ENCODE data around the gene MUL1.
"Not testable (repeated sequence)": the region's sequence is repeated elsewhere in the genome, so short reads cannot be mapped to it uniquely, and the experiment has no call there.

The MUL1 gene

GRCh38 chr1:20507564-20508410 is at the start of gene MUL1:
Gene MUL1 (minus strand): TSS chr1:20508151. CDS start chr1:20508024, 127 bp downstream.
- DNase-seq: peak; percentile 51

DNA sequence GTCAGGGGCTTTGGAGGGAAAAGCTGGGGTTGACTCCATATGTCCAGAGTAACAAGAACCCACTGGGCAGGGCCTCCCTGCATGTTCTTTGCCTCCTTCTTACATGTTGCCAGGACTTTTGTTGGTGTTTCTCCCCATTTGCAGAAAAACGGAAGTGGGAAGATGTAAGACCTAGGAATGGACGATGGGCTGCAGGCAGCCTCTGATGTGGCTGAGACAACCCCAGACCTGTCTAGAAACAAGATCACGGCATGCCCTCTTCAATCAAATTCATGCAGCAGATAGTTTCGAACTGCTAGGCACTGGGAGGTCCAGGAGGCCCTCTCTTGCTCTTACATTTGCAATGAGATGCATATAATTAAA is 47.8 kb upstream of the MUL1 start:
- no peak for DNase-seq

DNA sequence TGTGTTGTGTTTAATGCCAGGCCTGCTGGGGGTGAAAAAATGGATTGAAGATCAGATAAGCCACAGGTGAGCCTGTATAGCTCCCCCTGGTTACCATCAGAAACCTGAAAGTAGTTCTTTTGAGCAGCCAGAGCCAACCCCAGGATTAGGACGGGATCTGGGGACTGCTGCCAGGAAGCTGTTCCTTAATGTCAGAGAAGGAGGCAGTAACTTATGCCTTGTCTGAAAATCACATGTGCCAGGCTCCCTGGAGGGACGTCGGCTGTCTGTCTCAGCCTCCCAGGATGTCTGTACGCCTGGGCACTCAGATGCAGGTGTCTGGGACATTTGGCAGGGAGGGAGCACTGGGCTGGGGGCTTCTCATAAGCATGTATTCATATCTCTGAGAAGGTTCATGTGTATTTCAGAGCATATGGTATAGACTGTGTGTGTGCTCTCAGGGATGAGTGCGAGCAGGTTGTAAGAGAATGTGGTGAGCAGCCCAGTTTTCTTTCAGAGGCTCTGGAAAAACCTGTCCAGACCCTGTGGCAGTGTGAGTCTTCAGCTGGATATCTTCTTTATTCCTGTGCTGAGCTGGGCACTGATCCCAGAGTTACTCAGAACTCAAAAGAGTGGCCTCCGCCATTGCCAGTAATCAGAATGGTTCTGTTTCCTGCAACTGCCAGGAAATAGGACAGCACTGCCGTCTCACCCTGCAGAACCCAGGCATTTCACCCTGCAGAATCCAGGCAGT is 47.2 kb upstream of the MUL1 start:
- DNase-seq: no peak

- no peak for DNase-seq
Measured at GRCh38 chr1:20552728-20553445, 44.9 kb upstream of the MUL1 start.

DNA sequence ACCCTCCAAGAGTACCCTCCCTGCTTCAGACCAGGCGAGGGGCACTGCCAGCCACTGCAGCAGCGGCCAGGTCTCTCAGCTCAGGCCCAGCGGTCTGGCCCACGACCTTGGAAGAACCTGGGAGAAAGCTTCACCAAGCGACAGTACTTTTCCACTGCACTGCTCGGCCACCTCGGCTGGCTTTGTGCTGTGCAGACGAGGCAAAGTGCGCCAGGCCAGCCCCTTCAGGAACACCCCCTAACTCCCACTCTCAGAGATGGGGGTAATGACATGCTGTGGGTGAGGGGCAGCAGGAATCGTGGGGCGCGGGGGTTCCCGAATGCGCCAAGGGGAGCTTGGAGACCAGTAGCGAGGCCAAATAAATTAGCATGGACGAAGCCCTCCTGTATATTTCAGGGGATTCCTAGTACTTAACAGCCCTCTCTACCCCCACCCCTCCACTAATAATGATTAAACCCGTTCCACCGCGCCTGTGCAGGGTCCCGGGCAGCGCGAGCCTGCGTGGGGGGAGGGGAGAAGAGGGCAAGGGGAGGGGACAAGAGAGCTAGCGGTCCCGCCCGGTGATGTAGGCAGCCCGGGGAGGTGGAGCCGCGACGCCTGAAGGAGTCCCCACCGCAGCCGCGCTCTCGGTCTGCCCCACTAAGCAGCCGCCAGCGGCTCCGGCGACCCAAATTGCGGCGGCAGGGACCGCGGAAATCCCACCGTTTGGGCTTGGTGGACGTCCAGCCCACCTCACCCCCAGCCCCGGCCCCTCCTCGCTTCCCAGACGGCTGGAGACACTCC is 44.2 kb upstream of the MUL1 start, which contains the start of gene FAM43B:
Gene FAM43B, plus strand, starts transcription at position 629 of the 783 bp plus-strand sequence. CDS start 401 bp downstream, outside the sequence.
- no peak for DNase-seq

DNA sequence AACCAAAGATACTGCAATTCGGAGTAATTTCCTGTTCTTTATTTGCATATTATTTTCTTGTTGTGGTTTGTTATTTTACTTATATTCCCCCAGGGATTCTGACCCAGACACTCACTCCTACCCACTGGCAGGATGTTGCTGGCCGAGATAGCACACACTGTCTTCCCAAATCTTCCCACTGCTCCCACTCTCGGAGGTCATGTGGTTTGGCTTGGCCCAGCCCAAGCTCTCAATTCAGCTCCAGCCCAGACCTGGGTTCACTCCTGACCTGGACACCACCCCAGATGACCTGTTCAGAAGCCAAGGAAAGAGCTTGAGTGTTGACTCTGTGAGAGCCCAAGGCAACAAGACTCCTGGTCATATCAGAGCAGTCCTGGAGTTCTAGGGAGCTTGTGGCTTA is 43.2 kb upstream of the MUL1 start:
- DNase-seq: no peak

DNA sequence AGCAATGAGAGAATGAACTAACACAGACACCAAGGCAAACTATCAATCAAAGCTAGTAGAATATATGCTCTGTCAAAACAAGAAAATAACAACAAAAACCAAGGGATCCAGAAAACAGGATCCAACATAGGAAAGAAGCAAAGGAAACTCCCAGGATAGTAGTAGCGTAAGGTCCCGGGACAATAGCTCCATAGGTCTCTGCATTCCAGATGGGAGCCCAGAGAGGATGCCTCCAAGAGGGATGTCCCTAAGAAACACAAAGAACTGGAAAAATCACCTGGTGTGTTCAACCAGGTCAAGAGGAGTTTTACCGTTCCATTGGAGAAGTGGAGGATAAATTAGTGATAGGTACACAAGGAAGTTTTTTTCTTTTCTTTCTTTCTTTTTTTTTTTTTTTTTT is 38.7 kb upstream of the MUL1 start:
- DNase-seq: no peak

DNA sequence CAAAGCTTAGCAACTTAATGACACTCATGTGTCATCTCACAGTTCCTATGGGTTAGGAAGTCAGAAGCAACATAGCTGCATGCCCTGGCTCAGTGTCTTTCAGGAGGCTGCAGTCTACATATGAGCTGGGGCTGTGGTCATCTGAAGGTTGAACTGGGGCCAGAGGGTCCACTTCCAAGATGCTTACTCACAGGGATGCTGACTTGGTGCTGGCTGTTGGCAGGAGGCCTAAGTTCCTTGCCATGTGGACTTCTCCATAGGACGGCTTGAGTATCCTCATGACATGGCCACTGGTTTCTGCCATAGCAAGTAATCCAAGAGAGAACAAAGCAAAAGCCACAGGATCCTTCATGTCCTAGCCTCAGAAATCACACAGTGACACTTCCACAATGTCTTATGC is 32.3 kb upstream of the MUL1 start:
- no peak for DNase-seq

- DNase-seq: no peak
Measured at GRCh38 chr1:20538760-20539551, 31.0 kb upstream of the MUL1 start.

GRCh38 chr1:20538227-20538626 is 30.3 kb upstream of the MUL1 start:
- DNase-seq: no peak

DNA sequence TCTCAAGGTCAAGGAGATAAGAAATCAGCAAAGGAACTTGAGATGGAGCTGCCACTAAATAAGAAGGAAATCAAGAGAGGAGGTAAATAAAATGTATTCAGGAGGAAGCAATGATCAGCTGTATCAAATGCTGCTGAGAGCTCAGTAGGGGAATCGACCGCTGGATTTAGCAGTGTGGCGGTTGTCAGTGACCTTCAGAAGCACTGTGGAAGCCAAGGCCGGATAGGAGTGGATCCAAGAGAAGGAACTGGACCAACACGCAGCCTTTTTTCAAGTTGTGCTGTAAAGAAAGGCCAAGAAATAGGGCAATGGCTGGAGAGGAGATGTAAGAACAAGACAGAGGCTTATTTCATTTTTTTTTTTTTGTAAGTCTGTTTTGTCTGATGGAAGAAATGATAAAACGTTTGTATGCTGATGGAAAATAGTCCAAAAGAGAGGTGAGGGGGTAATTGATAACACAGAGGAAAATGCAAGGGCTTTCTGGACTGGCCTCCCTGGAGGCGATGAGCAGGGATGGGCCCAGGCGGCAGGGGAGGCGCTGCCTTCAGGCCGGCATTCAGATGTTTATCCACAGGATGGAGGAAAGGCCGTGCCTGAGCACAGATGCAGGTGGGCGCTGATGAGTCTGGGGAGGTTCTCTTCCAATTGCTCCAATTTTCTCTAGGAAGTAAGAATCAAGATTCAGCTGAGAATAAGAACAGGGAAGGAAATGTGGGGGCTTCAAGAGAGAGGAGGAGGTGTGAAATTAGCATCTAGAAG is 26.9 kb upstream of the MUL1 start:
- DNase-seq: no peak

- DNase-seq: no peak
Measured at GRCh38 chr1:20533635-20534034, 25.7 kb upstream of the MUL1 start.

- no peak for DNase-seq
Measured at GRCh38 chr1:20530901-20531300, 22.9 kb upstream of the MUL1 start.

- DNase-seq: no peak
Measured at GRCh38 chr1:20530306-20530705, 22.4 kb upstream of the MUL1 start.

GRCh38 chr1:20528221-20528620 is 20.3 kb upstream of the MUL1 start:
- no peak for DNase-seq

GRCh38 chr1:20526267-20526666 is 18.3 kb upstream of the MUL1 start:
- DNase-seq: no peak

DNA sequence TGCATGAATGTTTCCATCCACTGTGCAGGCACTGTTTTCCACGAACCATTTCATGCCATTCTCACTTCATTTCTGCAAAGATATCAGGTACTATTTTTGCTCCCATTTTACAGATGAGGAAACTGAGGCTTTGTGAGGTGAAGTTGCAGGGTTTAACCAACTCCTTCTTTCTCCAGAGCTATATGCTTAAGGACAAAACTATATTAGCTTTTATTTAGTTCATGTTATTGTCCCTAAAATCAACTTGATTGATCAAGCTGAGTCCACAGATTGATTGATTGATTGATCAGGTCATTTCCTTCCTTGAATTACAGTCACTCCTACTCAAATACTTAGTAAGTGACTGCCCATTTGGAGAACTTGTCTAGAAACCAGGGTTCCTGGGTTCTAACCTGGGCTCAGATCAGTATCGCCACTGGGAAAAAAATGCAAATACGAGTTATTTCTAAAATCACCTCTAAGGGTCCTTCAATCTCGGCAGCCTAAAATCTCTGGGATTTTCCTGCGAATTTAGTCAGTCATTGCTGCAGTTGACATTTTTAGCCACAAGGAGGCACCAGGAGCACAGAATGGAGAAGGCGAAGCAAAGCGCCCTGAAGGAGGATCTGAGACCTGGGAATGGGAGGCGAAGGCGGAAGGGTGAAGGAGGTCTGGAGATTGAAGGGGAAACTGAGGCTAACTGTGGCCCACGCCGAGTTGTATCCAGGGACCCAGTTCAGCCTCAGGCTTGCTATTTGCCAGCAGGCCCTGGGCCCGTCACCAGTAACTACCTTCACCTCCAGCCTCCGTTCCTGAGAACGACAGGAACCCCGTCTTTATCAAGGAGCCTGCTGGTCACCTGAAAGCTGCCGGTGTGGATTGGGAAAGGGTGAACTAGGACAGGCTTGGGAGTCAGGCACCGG is 14.3 kb upstream of the MUL1 start:
- peak; percentile 69 for DNase-seq

GRCh38 chr1:20519609-20520262 is 11.8 kb upstream of the MUL1 start:
- DNase-seq: not testable (repeated sequence)

Data from NCI-H1048 (cell line).